Measurements from ENCODE around the gene CMTM8.
"Not testable (repeated sequence)": the region's sequence is repeated elsewhere in the genome, so short reads cannot be mapped to it uniquely, and the experiment has no call there.

CMTM8 gene

GRCh38 chr3:32375596-32375930 lies 137.1 kb downstream of the CMTM8 start:
- DNase-seq (ENCODE audit: low read depth in 3 of 3), result no peak

GRCh38 chr3:32376115-32376514 lies 137.6 kb downstream of the CMTM8 start:
- no peak for DNase-seq (ENCODE audit: low read depth in 3 of 3)

GRCh38 chr3:32379831-32380500 lies 141.5 kb downstream of the CMTM8 start:
- DNase-seq (ENCODE audit: low read depth in 3 of 3), result no peak

- DNase-seq (ENCODE audit: low read depth in 3 of 3), result no peak
Observed at GRCh38 chr3:32381922-32382321, 143.4 kb downstream of the CMTM8 start.

GRCh38 chr3:32383136-32383711 lies 144.7 kb downstream of the CMTM8 start:
- no peak for DNase-seq (ENCODE audit: low read depth in 3 of 3)

- no peak for DNase-seq (ENCODE audit: low read depth in 3 of 3)
Observed at GRCh38 chr3:32384938-32385337, 146.5 kb downstream of the CMTM8 start.

- DNase-seq (ENCODE audit: low read depth in 3 of 3), result no peak
Observed at GRCh38 chr3:32387512-32387911, 149.0 kb downstream of the CMTM8 start.

GRCh38 chr3:32389577-32389976 lies 151.1 kb downstream of the CMTM8 start:
- not testable (repeated sequence) for DNase-seq (ENCODE audit: low read depth in 3 of 3)

GRCh38 chr3:32391643-32392535 lies 153.4 kb downstream of the CMTM8 start, which contains the start of gene CMTM7:
Gene CMTM7, plus strand, starts transcription at chr3:32391853. Its CDS starts 54 bp downstream, at chr3:32391907.
- peak in 2 of 3 experiments; percentile 16 to 63 for DNase-seq (ENCODE audit: low read depth in 3 of 3)

GRCh38 chr3:32392536-32393302 lies 154.2 kb downstream of the CMTM8 start:
- peak in 1 of 3 experiments; percentile 33 for DNase-seq (ENCODE audit: low read depth in 3 of 3)

GRCh38 chr3:32395496-32395895 lies 157.0 kb downstream of the CMTM8 start:
- no peak for DNase-seq (ENCODE audit: low read depth in 3 of 3)

- DNase-seq (ENCODE audit: low read depth in 3 of 3), result no peak
Observed at GRCh38 chr3:32397941-32398340, 159.5 kb downstream of the CMTM8 start.

- no peak for DNase-seq (ENCODE audit: low read depth in 3 of 3)
Observed at GRCh38 chr3:32398531-32398930, 160.1 kb downstream of the CMTM8 start.

- no peak for DNase-seq (ENCODE audit: low read depth in 3 of 3)
Observed at GRCh38 chr3:32399030-32399620, 160.6 kb downstream of the CMTM8 start.

GRCh38 chr3:32401126-32401525 lies 162.6 kb downstream of the CMTM8 start:
- no peak for DNase-seq (ENCODE audit: low read depth in 3 of 3)

GRCh38 chr3:32401556-32402081 lies 163.1 kb downstream of the CMTM8 start:
- DNase-seq (ENCODE audit: low read depth in 3 of 3), result peak in 1 of 3 experiments; percentile 58

GRCh38 chr3:32403663-32404062 lies 165.2 kb downstream of the CMTM8 start:
- no peak for DNase-seq (ENCODE audit: low read depth in 3 of 3)

- DNase-seq (ENCODE audit: low read depth in 3 of 3), result no peak
Observed at GRCh38 chr3:32404714-32405113, 166.2 kb downstream of the CMTM8 start.

- no peak for DNase-seq (ENCODE audit: low read depth in 3 of 3)
Observed at GRCh38 chr3:32405155-32405554, 166.7 kb downstream of the CMTM8 start.

GRCh38 chr3:32405711-32406323 lies 167.3 kb downstream of the CMTM8 start:
- DNase-seq (ENCODE audit: low read depth in 3 of 3), result no peak
